ENCODE data around the gene PRMT9.

DNA sequence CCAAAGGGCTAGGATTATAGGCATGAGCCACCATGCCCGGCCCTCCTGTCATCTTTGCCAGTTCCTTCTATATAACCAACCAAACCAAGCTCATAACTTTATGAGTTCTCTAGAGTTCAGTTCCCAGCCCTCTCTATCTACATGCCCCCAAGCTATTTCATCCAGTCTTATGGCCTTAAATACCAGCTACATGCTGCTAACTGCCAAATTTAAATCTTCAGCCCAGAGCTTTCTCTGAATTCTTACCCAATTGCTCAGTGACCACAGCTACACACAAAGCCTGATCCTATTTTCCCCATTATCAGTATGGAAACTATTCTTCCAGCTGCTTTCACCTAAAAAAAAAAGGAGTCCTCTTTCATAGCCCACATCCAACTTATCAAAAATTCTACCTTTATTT, 43.6 kb downstream of the PRMT9 start:
- TF ChIP-seq, protein P1, sequence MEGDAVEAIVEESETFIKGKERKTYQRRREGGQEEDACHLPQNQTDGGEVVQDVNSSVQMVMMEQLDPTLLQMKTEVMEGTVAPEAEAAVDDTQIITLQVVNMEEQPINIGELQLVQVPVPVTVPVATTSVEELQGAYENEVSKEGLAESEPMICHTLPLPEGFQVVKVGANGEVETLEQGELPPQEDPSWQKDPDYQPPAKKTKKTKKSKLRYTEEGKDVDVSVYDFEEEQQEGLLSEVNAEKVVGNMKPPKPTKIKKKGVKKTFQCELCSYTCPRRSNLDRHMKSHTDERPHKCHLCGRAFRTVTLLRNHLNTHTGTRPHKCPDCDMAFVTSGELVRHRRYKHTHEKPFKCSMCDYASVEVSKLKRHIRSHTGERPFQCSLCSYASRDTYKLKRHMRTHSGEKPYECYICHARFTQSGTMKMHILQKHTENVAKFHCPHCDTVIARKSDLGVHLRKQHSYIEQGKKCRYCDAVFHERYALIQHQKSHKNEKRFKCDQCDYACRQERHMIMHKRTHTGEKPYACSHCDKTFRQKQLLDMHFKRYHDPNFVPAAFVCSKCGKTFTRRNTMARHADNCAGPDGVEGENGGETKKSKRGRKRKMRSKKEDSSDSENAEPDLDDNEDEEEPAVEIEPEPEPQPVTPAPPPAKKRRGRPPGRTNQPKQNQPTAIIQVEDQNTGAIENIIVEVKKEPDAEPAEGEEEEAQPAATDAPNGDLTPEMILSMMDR (optimal IDR thresholded peaks at IDR 0.05 in 1 of 3, IDR thresholded peaks at IDR 0.05 in 1 of 3, conservative IDR thresholded peaks at IDR 0.05 in 1 of 3; ENCODE audit: extremely low read depth in 1 of 3, insufficient read depth in 2 of 3, low read length in 3 of 3) = no peak
- no peak for TF ChIP-seq EZH2 (IDR thresholded peaks at IDR 0.05; ENCODE audit: low read length)

Data from keratinocyte (primary cell).